ENCODE results near the gene RUNX1.

The RUNX1 gene

GRCh38 chr21:34942911-34943310, 106.2 kb downstream of the RUNX1 start:
- H3K4me3 ChIP-seq (ENCODE audit: low read depth, low read length): no peak overlapping the region
- TF ChIP-seq, protein P1, sequence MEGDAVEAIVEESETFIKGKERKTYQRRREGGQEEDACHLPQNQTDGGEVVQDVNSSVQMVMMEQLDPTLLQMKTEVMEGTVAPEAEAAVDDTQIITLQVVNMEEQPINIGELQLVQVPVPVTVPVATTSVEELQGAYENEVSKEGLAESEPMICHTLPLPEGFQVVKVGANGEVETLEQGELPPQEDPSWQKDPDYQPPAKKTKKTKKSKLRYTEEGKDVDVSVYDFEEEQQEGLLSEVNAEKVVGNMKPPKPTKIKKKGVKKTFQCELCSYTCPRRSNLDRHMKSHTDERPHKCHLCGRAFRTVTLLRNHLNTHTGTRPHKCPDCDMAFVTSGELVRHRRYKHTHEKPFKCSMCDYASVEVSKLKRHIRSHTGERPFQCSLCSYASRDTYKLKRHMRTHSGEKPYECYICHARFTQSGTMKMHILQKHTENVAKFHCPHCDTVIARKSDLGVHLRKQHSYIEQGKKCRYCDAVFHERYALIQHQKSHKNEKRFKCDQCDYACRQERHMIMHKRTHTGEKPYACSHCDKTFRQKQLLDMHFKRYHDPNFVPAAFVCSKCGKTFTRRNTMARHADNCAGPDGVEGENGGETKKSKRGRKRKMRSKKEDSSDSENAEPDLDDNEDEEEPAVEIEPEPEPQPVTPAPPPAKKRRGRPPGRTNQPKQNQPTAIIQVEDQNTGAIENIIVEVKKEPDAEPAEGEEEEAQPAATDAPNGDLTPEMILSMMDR (IDR thresholded peaks at IDR 0.05; ENCODE audit: low read depth, low read length): no peak
- DNase-seq: no peak
- H3K27me3 ChIP-seq: no peaks in the 10 kb centered on the region
- H3K9me3 ChIP-seq: no peaks in the 10 kb centered on the region; the same call in 1 of the 2 replicates
- H3K4me1 ChIP-seq: no peaks in the 10 kb centered on the region
- H3K36me3 ChIP-seq: no peaks in the 10 kb centered on the region

GRCh38 chr21:34941162-34941561, 107.9 kb downstream of the RUNX1 start:
- Histone ChIP-seq H3K36me3 (no peaks in the 10 kb centered on the region), H3K27me3 (no peaks in the 10 kb centered on the region), H3K9me3 (no peaks in the 10 kb centered on the region; the same call in 1 of the 2 replicates)

GRCh38 chr21:34939673-34940331, 109.3 kb downstream of the RUNX1 start:
- no peak for DNase-seq
- Histone ChIP-seq H3K4me3 (ENCODE audit: low read depth, low read length) (no peak overlapping the region), H3K27me3 (no peaks in the 10 kb centered on the region), H3K36me3 (no peaks in the 10 kb centered on the region), H3K4me1 (no peaks in the 10 kb centered on the region), H3K9me3 (no peaks in the 10 kb centered on the region)
- TF ChIP-seq, protein P1 (IDR thresholded peaks at IDR 0.05; ENCODE audit: low read depth, low read length): no peak

More at GRCh38 chr21:34941162-34941561, 107.9 kb downstream of the RUNX1 start:
- Histone ChIP-seq H3K4me1 (no peaks in the 10 kb centered on the region), H3K4me3 (ENCODE audit: low read depth, low read length) (no peak overlapping the region)
- TF ChIP-seq, protein P1 (IDR thresholded peaks at IDR 0.05; ENCODE audit: low read depth, low read length): no peak
- DNase-seq: no peak

DNA sequence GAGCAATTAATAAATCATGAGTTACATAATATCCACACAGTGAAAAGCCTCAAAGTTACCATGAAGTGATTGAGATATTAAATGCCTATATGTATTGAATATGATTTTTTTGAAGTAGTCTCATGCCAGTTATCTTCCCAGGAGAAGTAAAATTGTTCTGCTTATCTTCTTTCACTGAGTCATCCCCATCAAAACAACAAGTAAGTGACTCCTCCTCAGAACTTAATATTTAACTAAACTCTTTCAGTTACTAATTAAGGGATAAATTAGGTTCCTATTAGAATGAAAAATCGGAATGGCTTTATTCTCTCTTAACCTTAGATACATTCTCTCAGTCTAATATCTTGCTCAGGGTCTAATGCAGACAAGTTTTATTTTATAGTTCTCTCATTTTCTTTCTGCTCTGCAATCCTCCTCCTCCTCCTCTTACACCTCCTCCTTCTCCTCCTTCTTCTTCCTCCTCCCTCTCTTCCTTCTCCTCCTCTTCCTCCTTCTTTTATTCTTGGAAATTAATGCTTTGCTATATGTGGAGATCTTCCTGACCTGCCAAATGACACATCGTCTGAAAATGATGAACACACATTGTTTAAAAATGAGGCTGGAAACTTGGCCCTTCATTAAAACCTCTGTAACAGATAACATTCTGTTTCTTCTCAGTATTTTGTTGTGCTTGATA, 110.9 kb downstream of the RUNX1 start:
- Histone ChIP-seq H3K36me3 (no peaks in the 10 kb centered on the region), H3K27me3 (no peaks in the 10 kb centered on the region), H3K4me1 (no peaks in the 10 kb centered on the region), H3K4me3 (ENCODE audit: low read depth, low read length) (no peak overlapping the region), H3K9me3 (no peaks in the 10 kb centered on the region)
- no peak for DNase-seq
- TF ChIP-seq, protein P1 (IDR thresholded peaks at IDR 0.05; ENCODE audit: low read depth, low read length): no peak

DNA sequence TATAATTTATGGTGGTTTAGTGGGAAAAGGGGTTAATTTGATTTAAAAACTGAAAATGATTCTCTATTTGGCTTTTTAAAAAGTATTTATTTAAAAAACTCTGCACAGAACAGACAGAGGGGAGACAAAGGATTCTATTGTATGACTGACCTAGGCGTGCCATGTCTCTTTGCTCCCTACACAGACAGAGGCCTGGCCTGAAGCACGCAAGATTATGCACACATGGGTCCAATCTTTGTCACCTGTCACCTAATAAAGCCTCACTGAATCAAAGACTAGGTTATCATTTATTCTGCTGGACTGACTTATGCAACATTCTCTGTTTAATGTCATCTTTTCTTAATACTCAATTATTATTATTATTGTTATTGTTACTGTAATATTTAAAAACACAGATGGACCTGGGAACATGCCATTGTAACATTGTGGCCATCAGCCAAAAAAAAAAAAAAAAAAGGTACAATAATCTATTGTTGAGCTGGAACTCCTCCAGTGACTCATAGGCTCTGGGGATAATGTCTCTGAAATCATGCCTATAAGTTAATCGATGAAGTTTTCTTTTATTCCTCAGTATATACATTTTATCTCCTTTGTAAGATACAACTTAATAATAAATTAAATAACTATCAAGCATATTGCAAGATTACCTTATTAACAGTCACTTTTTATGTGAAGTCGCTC, 112.1 kb downstream of the RUNX1 start:
- Histone ChIP-seq H3K36me3 (no peaks in the 10 kb centered on the region), H3K9me3 (no peaks in the 10 kb centered on the region), H3K4me3 (ENCODE audit: low read depth, low read length) (no peak overlapping the region), H3K27me3 (no peaks in the 10 kb centered on the region), H3K4me1 (no peaks in the 10 kb centered on the region)
- no peak for DNase-seq
- TF ChIP-seq, protein P1 (IDR thresholded peaks at IDR 0.05; ENCODE audit: low read depth, low read length): no peak
